Nephron (organoid): Measurements from ENCODE around the gene SRC.

Experiments used
- H3K27ac Mint-ChIP-seq, 3 experiments: 2 replicates each; pipeline ENCODE4 v1.8.0; 2020; ENCODE audit warnings: mixed read lengths in 3 of 3, mild to moderate bottlenecking in 2 of 3, moderate library complexity in 1 of 3
- H3K27me3 Mint-ChIP-seq: 2 replicates; pipeline ENCODE4 v1.8.0; 2021; ENCODE audit warnings: low read depth, mild to moderate bottlenecking, moderate library complexity, mixed read lengths
- H3K36me3 Mint-ChIP-seq: 2 replicates; pipeline ENCODE4 v1.8.0; 2020; ENCODE audit warnings: low read depth, mixed read lengths
- H3K4me1 Mint-ChIP-seq: 2 replicates; pipeline ENCODE4 v1.8.0; 2020; ENCODE audit warnings: mixed read lengths
- H3K4me3 Mint-ChIP-seq, 3 experiments: 2 replicates each; pipeline ENCODE4 v1.8.0; 2020; ENCODE audit warnings: mild to moderate bottlenecking in 3 of 3, mixed read lengths in 3 of 3, moderate library complexity in 2 of 3
- H3K9me3 Mint-ChIP-seq: 2 replicates; pipeline ENCODE4 v1.8.0; 2020; ENCODE audit warnings: mixed read lengths
- TF ChIP-seq, protein P1 (sequence below), 3 experiments: fragments of 200-600 bp; sonication (generic); IDR thresholded peaks; one replicate each; pipeline ENCODE4 v1.5.0; 2021; ENCODE audit warnings: antibody characterized with exemption in 3 of 3; ENCODE audit not compliant: unreplicated experiment in 3 of 3

SRC gene

DNA sequence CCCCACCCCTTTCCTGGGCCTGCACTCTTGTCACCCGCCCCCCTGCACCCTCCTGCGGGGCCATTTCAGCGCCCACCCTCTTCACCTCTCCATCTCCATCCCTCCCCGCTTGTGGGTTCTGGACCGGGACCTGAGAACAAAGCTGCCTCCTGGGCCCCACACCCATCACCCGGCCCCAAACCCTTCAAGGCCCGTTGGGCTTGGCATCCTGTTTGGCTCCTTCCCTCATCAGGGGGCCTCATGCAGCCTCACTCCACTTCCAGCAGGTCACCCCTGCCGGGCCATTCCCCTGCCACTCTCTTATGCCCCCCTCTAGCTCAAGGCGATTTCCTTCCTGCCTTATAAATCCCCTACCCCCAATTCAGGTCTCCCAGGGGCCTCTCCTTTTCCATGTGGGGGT is 67.4 kb downstream of the SRC start:
- Mint-ChIP-seq H3K9me3 (no peaks in the 10 kb centered on the region), H3K4me3 (peak overlapping the region in 1 of 3 experiments; percentile 28), H3K36me3 (no peaks in the 10 kb centered on the region), H3K27ac (peak overlapping the region in 1 of 3 experiments; percentile 60), H3K4me1 (peaks cover 40% of the 10 kb centered on the region), H3K27me3 (peaks cover 25% of the 10 kb centered on the region)
- TF ChIP-seq, protein P1, sequence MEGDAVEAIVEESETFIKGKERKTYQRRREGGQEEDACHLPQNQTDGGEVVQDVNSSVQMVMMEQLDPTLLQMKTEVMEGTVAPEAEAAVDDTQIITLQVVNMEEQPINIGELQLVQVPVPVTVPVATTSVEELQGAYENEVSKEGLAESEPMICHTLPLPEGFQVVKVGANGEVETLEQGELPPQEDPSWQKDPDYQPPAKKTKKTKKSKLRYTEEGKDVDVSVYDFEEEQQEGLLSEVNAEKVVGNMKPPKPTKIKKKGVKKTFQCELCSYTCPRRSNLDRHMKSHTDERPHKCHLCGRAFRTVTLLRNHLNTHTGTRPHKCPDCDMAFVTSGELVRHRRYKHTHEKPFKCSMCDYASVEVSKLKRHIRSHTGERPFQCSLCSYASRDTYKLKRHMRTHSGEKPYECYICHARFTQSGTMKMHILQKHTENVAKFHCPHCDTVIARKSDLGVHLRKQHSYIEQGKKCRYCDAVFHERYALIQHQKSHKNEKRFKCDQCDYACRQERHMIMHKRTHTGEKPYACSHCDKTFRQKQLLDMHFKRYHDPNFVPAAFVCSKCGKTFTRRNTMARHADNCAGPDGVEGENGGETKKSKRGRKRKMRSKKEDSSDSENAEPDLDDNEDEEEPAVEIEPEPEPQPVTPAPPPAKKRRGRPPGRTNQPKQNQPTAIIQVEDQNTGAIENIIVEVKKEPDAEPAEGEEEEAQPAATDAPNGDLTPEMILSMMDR (IDR thresholded peaks at IDR 0.05; ENCODE audit: unreplicated experiment in 3 of 3) = no peak

DNA sequence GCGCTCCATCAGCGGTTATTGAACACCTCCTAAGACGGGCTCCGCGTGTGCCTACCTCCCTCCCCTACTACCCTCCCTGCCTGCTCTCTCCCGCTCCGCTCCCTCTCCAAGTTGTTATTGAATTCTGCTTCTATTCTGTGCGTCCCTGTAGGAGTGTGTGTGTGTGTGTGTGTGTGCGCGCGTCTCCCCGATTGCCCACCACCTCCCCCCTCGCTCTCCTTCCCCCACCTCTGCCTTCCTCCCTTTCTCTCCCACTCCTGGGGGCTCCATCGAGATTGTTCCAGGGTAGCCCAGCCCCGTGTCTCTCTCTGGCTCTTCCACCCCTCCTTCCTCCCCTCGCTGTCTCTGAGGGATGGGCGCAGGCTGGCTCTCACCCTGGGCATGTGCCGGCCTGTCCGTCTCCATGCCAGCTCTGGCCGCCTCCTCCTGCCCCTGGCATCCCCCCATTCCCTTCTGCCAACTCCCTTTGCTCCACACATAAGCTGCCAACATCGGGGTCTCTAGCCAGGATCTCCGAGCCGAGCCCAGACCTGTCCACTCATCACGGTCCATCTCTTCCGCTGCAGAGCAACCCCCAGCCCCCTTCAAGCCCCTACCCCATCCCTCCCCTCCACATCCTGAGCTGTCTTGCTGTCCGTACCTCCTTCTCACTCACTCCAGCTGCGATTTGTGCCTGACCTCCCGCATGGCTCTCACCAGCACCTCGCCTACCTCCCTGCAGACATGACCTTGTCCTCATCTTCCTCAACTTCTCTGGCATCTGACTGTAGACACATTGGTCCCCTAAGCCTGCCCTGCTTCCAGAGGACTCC is 68.5 kb downstream of the SRC start:
- H3K4me1 Mint-ChIP-seq = peaks cover 29% of the 10 kb centered on the region
- H3K4me3 Mint-ChIP-seq = peak overlapping the region; percentile 11 to 56 (median 56)
- no peaks in the 10 kb centered on the region for H3K36me3 Mint-ChIP-seq
- H3K9me3 Mint-ChIP-seq = no peaks in the 10 kb centered on the region
- H3K27ac Mint-ChIP-seq = peak overlapping the region; percentile 49 to 63 (median 60)
- H3K27me3 Mint-ChIP-seq = peaks cover 24% of the 10 kb centered on the region
- TF ChIP-seq, protein P1 (IDR thresholded peaks at IDR 0.05; ENCODE audit: unreplicated experiment in 3 of 3) = no peak

DNA sequence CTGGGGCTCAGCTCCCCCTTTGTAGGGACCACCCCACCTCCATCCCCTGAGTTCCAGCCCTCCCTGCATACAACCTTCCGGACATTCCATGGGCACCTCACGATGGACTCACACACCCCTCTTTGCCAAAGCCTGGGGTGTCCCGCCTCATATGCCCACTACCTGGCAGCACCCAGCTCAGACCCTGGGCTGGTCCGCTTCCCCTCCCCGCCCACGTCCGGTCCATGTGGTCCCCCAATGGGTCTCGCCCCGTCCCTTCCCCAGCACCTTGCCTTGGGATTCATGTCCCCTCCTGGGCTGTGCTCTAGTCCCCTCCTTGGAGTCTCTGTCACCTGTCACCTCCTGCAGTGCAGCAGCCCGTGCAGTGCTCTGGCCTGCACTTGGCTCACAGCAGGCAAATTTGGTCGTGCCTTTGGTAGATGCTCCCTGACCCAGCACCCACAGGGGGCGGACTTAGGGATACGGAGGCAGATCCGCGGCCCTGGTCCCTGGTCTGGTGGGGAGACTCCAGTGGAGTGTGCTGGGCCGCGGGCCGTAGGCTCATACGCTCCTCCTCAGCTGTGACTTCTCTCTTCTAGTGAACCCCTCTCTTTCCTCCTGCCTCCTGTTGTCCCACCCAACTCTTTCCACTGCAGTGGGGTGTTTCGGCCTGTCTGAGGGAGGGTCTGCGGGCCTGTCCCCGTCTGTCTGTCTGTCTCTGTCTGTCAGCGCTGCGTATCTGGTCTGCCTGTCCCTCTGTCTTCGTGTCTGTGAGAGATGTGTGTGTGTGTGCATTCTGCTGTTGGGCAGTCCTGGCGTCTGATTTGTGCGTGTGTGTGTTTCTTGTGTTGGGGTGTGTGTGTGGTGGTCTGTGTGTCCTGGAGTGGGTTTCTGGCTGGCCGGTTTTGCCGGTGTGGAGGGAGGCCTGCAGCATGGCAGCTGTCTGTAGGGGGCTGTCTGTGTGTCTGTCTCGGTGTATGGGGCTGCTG is 69.5 kb downstream of the SRC start:
- Mint-ChIP-seq H3K4me3 (peak overlapping the region; percentile 3 to 56 (median 11)), H3K27me3 (peaks cover 27% of the 10 kb centered on the region), H3K4me1 (peaks cover 20% of the 10 kb centered on the region), H3K9me3 (no peaks in the 10 kb centered on the region), H3K27ac (peak overlapping the region; percentile 5 to 70 (median 63)), H3K36me3 (no peaks in the 10 kb centered on the region)
- TF ChIP-seq, protein P1 (IDR thresholded peaks at IDR 0.05; ENCODE audit: unreplicated experiment in 3 of 3) = no peak

DNA sequence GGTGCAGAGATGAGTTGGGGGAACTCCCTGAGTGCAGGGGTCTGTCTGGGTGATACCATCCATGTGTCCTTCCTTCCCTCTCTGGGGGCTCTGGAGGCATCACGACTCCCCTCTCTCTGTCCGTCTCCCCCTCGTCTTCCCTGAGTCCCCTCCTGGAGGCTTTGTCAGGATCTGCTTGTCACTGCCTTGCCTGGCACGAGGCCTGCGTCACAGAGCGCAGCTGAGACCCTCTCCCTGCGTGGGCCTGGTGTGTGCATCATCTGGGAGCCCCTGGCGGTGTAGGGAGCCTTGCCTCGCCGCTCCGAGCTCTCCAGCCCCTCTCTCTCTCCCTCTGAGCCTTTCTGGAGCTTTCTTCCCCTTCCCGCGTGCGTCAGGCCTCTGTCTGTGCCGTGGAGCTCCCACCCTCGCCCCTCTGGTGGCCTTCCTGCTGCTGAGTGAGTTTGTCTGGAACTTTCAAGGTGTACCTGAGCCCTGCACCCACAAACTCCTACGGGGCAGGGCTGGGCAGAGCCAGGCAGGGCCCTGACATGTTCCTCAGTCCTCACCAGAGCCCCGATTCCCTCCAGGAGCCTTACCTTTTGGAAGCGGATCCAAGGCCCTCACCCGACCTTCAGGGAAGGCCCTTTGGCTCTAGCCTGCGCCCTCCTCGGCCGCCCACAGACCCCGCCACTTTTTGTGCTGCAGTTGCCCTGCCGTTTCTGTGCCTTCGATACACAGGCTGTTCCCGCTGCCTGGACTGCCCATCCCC is 70.3 kb downstream of the SRC start:
- H3K4me3 Mint-ChIP-seq = no peak overlapping the region

More for the DNA sequence above, 70.3 kb downstream of the SRC start:
- Mint-ChIP-seq H3K27ac (peak overlapping the region in 2 of 3 experiments; percentile 26 to 70), H3K36me3 (no peaks in the 10 kb centered on the region), H3K27me3 (peaks cover 27% of the 10 kb centered on the region), H3K4me1 (peaks cover 28% of the 10 kb centered on the region), H3K9me3 (no peaks in the 10 kb centered on the region)
- TF ChIP-seq, protein P1 (IDR thresholded peaks at IDR 0.05; ENCODE audit: unreplicated experiment in 3 of 3) = no peak
